H9 (cell line): ENCODE data around the gene CEP112. TPM values are rescaled to one million over a fixed set of nuclear protein-coding genes. Genes with fewer than 3 reads are reported as not detected.

ENCODE experiments used
- DNase-seq: peaks from one replicate; pipeline ENCODE4 v3.0.0-alpha.2; 2017
- H2AFZ ChIP-seq: one replicate; pipeline ENCODE4 v1.6.1; 2013; ENCODE audit warnings: mild to moderate bottlenecking, low read length, control low read depth, moderate library complexity
- H2AK5ac ChIP-seq: 2 replicates; pipeline ENCODE4 v1.6.1; 2013; ENCODE audit warnings: low read length, control low read depth, mixed read lengths; ENCODE audit not compliant: insufficient read length
- H2BK120ac ChIP-seq: one replicate; pipeline ENCODE4 v1.6.1; 2013; ENCODE audit warnings: low read depth, mild to moderate bottlenecking, low read length, control low read depth, inconsistent platforms; ENCODE audit not compliant: poor library complexity, severe bottlenecking
- H2BK12ac ChIP-seq: 2 replicates; pipeline ENCODE4 v1.6.1; 2013; ENCODE audit warnings: low read length, control low read depth, mixed read lengths, low read depth; ENCODE audit not compliant: insufficient read length
- H2BK15ac ChIP-seq: 2 replicates; pipeline ENCODE4 v1.6.1; 2013; ENCODE audit warnings: low read depth, low read length, control low read depth
- H2BK20ac ChIP-seq: one replicate; pipeline ENCODE4 v1.6.1; 2013; ENCODE audit warnings: low read depth, mild to moderate bottlenecking, low read length, control low read depth, inconsistent platforms; ENCODE audit not compliant: poor library complexity, severe bottlenecking
- H2BK5ac ChIP-seq: 2 replicates; pipeline ENCODE4 v1.6.1; 2013; ENCODE audit warnings: low read length, control low read depth, mixed read lengths; ENCODE audit not compliant: insufficient read length
- H3K14ac ChIP-seq: 2 replicates; pipeline ENCODE4 v1.6.1; 2013; ENCODE audit warnings: low read length, control low read depth; ENCODE audit not compliant: insufficient read depth
- H3K18ac ChIP-seq: 2 replicates; pipeline ENCODE4 v1.6.1; 2013; ENCODE audit warnings: low read depth, mild to moderate bottlenecking, mixed read lengths, low read length, control low read depth; ENCODE audit not compliant: insufficient read length
- H3K23ac ChIP-seq: 2 replicates; pipeline ENCODE4 v1.6.1; 2013; ENCODE audit warnings: low read length, control low read depth, mixed read lengths, low read depth; ENCODE audit not compliant: insufficient read length
- H3K23me2 ChIP-seq: 2 replicates; pipeline ENCODE4 v1.6.1; 2013; ENCODE audit warnings: low read depth, mild to moderate bottlenecking, mixed read lengths, low read length, control low read depth; ENCODE audit not compliant: insufficient read length, poor library complexity, severe bottlenecking
- H3K27ac ChIP-seq: 2 replicates; pipeline ENCODE4 v1.5.1; 2013; ENCODE audit warnings: low read length, control low read depth, mixed read lengths, low read depth; ENCODE audit not compliant: insufficient read length
- H3K27me3 ChIP-seq: 2 replicates; pipeline ENCODE4 v1.6.1; 2013; ENCODE audit warnings: low read length, control low read depth, inconsistent platforms; ENCODE audit not compliant: insufficient read depth
- H3K4ac ChIP-seq: 2 replicates; pipeline ENCODE4 v1.6.1; 2013; ENCODE audit warnings: low read depth, mild to moderate bottlenecking, control low read depth, inconsistent platforms, low read length, moderate library complexity
- H3K4me1 ChIP-seq: 2 replicates; pipeline ENCODE4 v1.6.1; 2013; ENCODE audit warnings: low read length, control low read depth, inconsistent platforms; ENCODE audit not compliant: insufficient read depth
- H3K4me2 ChIP-seq: 2 replicates; pipeline ENCODE4 v1.6.1; 2013; ENCODE audit warnings: low read length, control low read depth, mixed read lengths; ENCODE audit not compliant: insufficient read length, insufficient read depth
- H3K56ac ChIP-seq: 2 replicates; pipeline ENCODE4 v1.6.1; 2013; ENCODE audit warnings: low read depth, mild to moderate bottlenecking, mixed read lengths, low read length, control low read depth; ENCODE audit not compliant: insufficient read length
- H3K79me1 ChIP-seq: 2 replicates; pipeline ENCODE4 v1.6.1; 2013; ENCODE audit warnings: low read depth, mild to moderate bottlenecking, moderate library complexity, low read length, control low read depth, inconsistent platforms; ENCODE audit not compliant: insufficient read depth, poor library complexity, severe bottlenecking
- H3K79me2 ChIP-seq: 2 replicates; pipeline ENCODE4 v1.6.1; 2013; ENCODE audit warnings: low read length, control low read depth, inconsistent platforms; ENCODE audit not compliant: insufficient read depth
- H3K9ac ChIP-seq: 2 replicates; pipeline ENCODE4 v1.6.1; 2013; ENCODE audit warnings: low read length, control low read depth, mixed read lengths; ENCODE audit not compliant: insufficient read length; ENCODE audit errors: extremely low read depth
- H3K9me3 ChIP-seq: one replicate; pipeline ENCODE4 v1.6.1; 2013; ENCODE audit warnings: low read depth, low read length, inconsistent platforms; ENCODE audit not compliant: control insufficient read depth
- H3T11ph ChIP-seq: one replicate; pipeline ENCODE4 v1.6.1; 2013; ENCODE audit warnings: mild to moderate bottlenecking, low read length, control low read depth, inconsistent platforms
- H4K20me1 ChIP-seq: one replicate; pipeline ENCODE4 v1.6.1; 2013; ENCODE audit not compliant: control insufficient read depth, insufficient read length, insufficient read depth
- H4K5ac ChIP-seq: 2 replicates; pipeline ENCODE4 v1.6.1; 2013; ENCODE audit warnings: low read depth, mild to moderate bottlenecking, mixed read lengths, low read length, control low read depth; ENCODE audit not compliant: insufficient read length
- H4K8ac ChIP-seq: replicated peaks from 2 replicates; pipeline ENCODE4 v1.6.1; 2013; ENCODE audit warnings: low read length, control low read depth, mixed read lengths, low read depth; ENCODE audit not compliant: insufficient read length
- H4K91ac ChIP-seq: 2 replicates; pipeline ENCODE4 v1.6.1; 2013; ENCODE audit warnings: low read depth, mild to moderate bottlenecking, moderate library complexity, mixed read lengths, low read length, control low read depth; ENCODE audit not compliant: insufficient read length
- H3K27ac Mint-ChIP-seq, 3 experiments: 2 replicates in 2 of 3; 3 replicates in 1 of 3; pipeline ENCODE4 v1.8.0; 2020 to 2021; ENCODE audit warnings: mixed read lengths in 3 of 3, mild to moderate bottlenecking in 1 of 3, moderate library complexity in 1 of 3
- H3K27me3 Mint-ChIP-seq: 2 replicates; pipeline ENCODE4 v1.8.0; 2021; ENCODE audit warnings: low read depth, mild to moderate bottlenecking, moderate library complexity, mixed read lengths
- H3K36me3 Mint-ChIP-seq, 3 experiments: 2 replicates in 2 of 3; 3 replicates in 1 of 3; pipeline ENCODE4 v1.8.0; 2020 to 2021; ENCODE audit warnings: low read depth in 3 of 3, mixed read lengths in 3 of 3; ENCODE audit not compliant: insufficient read depth in 1 of 3
- H3K4me1 Mint-ChIP-seq, 2 experiments: 2 replicates each; pipeline ENCODE4 v1.8.0; 2020; ENCODE audit warnings: mixed read lengths in 2 of 2
- H3K4me3 Mint-ChIP-seq, 2 experiments: 2 replicates in 1 of 2; 3 replicates in 1 of 2; pipeline ENCODE4 v1.8.0; 2020 to 2021; ENCODE audit warnings: mild to moderate bottlenecking in 2 of 2, mixed read lengths in 2 of 2, moderate library complexity in 1 of 2
- H3K9me3 Mint-ChIP-seq, 2 experiments: 2 replicates in 1 of 2; 3 replicates in 1 of 2; pipeline ENCODE4 v1.8.0; 2020; ENCODE audit warnings: mild to moderate bottlenecking in 2 of 2, mixed read lengths in 2 of 2, moderate library complexity in 1 of 2
- CTCF ChIP-seq: fragments of 200-600 bp; sonication (generic); conservative IDR thresholded peaks from 3 replicates; pipeline ENCODE4 v1.8.0; 2021; ENCODE audit warnings: antibody characterized with exemption, mild to moderate bottlenecking
- total RNA-seq: library from RNA; stranded (reverse); gene quantifications from 2 replicates; pipeline ENCODE4 v1.2.1, GENCODE V29; 2021

Gene CEP112
- total RNA-seq, 1 experiment from 2014 or later, result 5.4 TPM

GRCh38 chr17:66171172-66171571 lies 20.8 kb downstream of the CEP112 start:
- Histone ChIP-seq H2BK120ac (no peak overlapping the region), H3K18ac (no peak overlapping the region), H3K4me1 (no peaks in the 10 kb centered on the region), H3K27me3 (no peaks in the 10 kb centered on the region), H2AK5ac (no peak overlapping the region), H2BK12ac (no peak overlapping the region), H3K4ac (no peak overlapping the region), H3K79me1 (no peaks in the 10 kb centered on the region), H3T11ph (no peak overlapping the region), H4K91ac (no peak overlapping the region), H2BK15ac (no peak overlapping the region), H2BK20ac (no peak overlapping the region), H4K5ac (no peak overlapping the region), H3K23ac (no peak overlapping the region), H3K4me2 (no peak overlapping the region), H4K8ac (no peak overlapping the region), H2AFZ (no peak overlapping the region), H3K9me3 (no peaks in the 10 kb centered on the region), H3K9ac (no peak overlapping the region), H3K79me2 (no peaks in the 10 kb centered on the region), H3K23me2 (no peaks in the 10 kb centered on the region), H3K27ac (no peak overlapping the region), H2BK5ac (no peak overlapping the region), H4K20me1 (no peaks in the 10 kb centered on the region), H3K56ac (no peak overlapping the region), H3K14ac (no peak overlapping the region)
- Mint-ChIP-seq H3K27me3 (no peaks in the 10 kb centered on the region), H3K4me1 (no peaks in the 10 kb centered on the region), H3K4me3 (no peak overlapping the region), H3K27ac (no peak overlapping the region), H3K36me3 (0 out of 7 replicates have a peak, but pooled peaks cover 0 to 3% (median 0%) of the 10 kb centered on the region in 3 experiments), H3K9me3 (no peaks in the 10 kb centered on the region)
- no peak for DNase-seq
- no peak for TF ChIP-seq CTCF
